Neural crest cell (in vitro differentiated cells): ENCODE measurements around the gene TM6SF1. TPM values are rescaled to one million over a fixed set of nuclear protein-coding genes. Genes with fewer than 3 reads are reported as not detected.

Experiments used
- DNase-seq: peaks from one replicate; pipeline ENCODE4 v3.0.0; 2021; ENCODE audit warnings: low read depth, mixed read lengths, low spot score
- H3K27ac Mint-ChIP-seq: one replicate; pipeline ENCODE4 v1.8.0; 2021; ENCODE audit warnings: mild to moderate bottlenecking, mixed read lengths; ENCODE audit not compliant: unreplicated experiment
- H3K27me3 Mint-ChIP-seq: 2 replicates; pipeline ENCODE4 v1.8.0; 2021; ENCODE audit warnings: low read depth, mild to moderate bottlenecking, mixed read lengths
- H3K36me3 Mint-ChIP-seq: 2 replicates; pipeline ENCODE4 v1.8.0; 2021; ENCODE audit warnings: low read depth, mild to moderate bottlenecking, mixed read lengths
- H3K4me1 Mint-ChIP-seq: 2 replicates; pipeline ENCODE4 v1.8.0; 2021; ENCODE audit warnings: mixed read lengths
- H3K4me3 Mint-ChIP-seq: one replicate; pipeline ENCODE4 v1.8.0; 2021; ENCODE audit warnings: mild to moderate bottlenecking, mixed read lengths
- H3K9me3 Mint-ChIP-seq: 2 replicates; pipeline ENCODE4 v1.8.0; 2021; ENCODE audit warnings: mixed read lengths
- CTCF ChIP-seq: fragments of 200-600 bp; sonication (generic); conservative IDR thresholded peaks from 2 replicates; pipeline ENCODE4 v1.5.0; 2021; ENCODE audit warnings: antibody characterized with exemption, mild to moderate bottlenecking
- total RNA-seq: library from RNA; stranded (reverse); gene quantifications from 2 replicates; pipeline ENCODE4 v1.2.1, GENCODE V29; 2021

Gene TM6SF1
- total RNA-seq, 1 donor from 2014 or later = 0.16 TPM

- DNase-seq = no peak
- H3K27me3 Mint-ChIP-seq = peaks cover 70% of the 10 kb centered on the region
- no peak overlapping the region for H3K4me3 Mint-ChIP-seq
- H3K27ac Mint-ChIP-seq = no peak overlapping the region
- no peaks in the 10 kb centered on the region for H3K36me3 Mint-ChIP-seq
- H3K9me3 Mint-ChIP-seq = no peaks in the 10 kb centered on the region
- peaks cover 14% of the 10 kb centered on the region for H3K4me1 Mint-ChIP-seq
- no peak for TF ChIP-seq CTCF
Observed at GRCh38 chr15:83102346-83102745, 5.1 kb upstream of the TM6SF1 start.

- DNase-seq = no peak
- H3K4me3 Mint-ChIP-seq = peak overlapping the region; percentile 16
- peaks cover 18% of the 10 kb centered on the region for H3K4me1 Mint-ChIP-seq
- H3K27me3 Mint-ChIP-seq = peaks cover 70% of the 10 kb centered on the region
- no peak for TF ChIP-seq CTCF
- H3K9me3 Mint-ChIP-seq = no peaks in the 10 kb centered on the region
- no peak overlapping the region for H3K27ac Mint-ChIP-seq
- H3K36me3 Mint-ChIP-seq = no peaks in the 10 kb centered on the region
Observed at GRCh38 chr15:83104141-83104540, 3.3 kb upstream of the TM6SF1 start.

- H3K27me3 Mint-ChIP-seq = peaks cover 73% of the 10 kb centered on the region
Observed at GRCh38 chr15:83105440-83105839, 2.0 kb upstream of the TM6SF1 start.

GRCh38 chr15:83107841-83108181, 366 bp downstream of the TM6SF1 start:
- H3K4me1 Mint-ChIP-seq = peaks cover 10% of the 10 kb centered on the region
- peaks cover 6% of the 10 kb centered on the region for H3K36me3 Mint-ChIP-seq
- peaks cover 68% of the 10 kb centered on the region for H3K27me3 Mint-ChIP-seq
- no peak overlapping the region for H3K27ac Mint-ChIP-seq
- H3K9me3 Mint-ChIP-seq = peaks cover 5% of the 10 kb centered on the region
- peak overlapping the region; percentile 54 for H3K4me3 Mint-ChIP-seq
- no peak for TF ChIP-seq CTCF
- DNase-seq = no peak

More at GRCh38 chr15:83105440-83105839, 2.0 kb upstream of the TM6SF1 start:
- Mint-ChIP-seq H3K9me3 (no peaks in the 10 kb centered on the region), H3K27ac (no peak overlapping the region), H3K4me1 (peaks cover 10% of the 10 kb centered on the region), H3K4me3 (peak overlapping the region; percentile 77), H3K36me3 (no peaks in the 10 kb centered on the region)
- DNase-seq = no peak
- no peak for TF ChIP-seq CTCF

GRCh38 chr15:83108266-83109219, 1.1 kb downstream of the TM6SF1 start:
- no peak for DNase-seq
- no peak overlapping the region for H3K27ac Mint-ChIP-seq
- H3K9me3 Mint-ChIP-seq = peaks cover 5% of the 10 kb centered on the region
- TF ChIP-seq CTCF = no peak
- H3K4me1 Mint-ChIP-seq = peaks cover 13% of the 10 kb centered on the region
- H3K36me3 Mint-ChIP-seq = peaks cover 6% of the 10 kb centered on the region
- H3K4me3 Mint-ChIP-seq = peak overlapping the region; percentile 54
- peaks cover 68% of the 10 kb centered on the region for H3K27me3 Mint-ChIP-seq
